DOHH2 (cell line): ENCODE measurements around the gene HACD3.

Experiments
- CTCF ChIP-seq: fragments of 200-600 bp; sonication (generic); IDR thresholded peaks from one replicate; pipeline ENCODE4 v1.5.1; 2014; ENCODE audit warnings: antibody characterized with exemption, mild to moderate bottlenecking, low read depth, low read length; ENCODE audit not compliant: poor library complexity, severe bottlenecking
- EZH2phosphoT487 ChIP-seq: fragments of 200-600 bp; sonication (generic); IDR thresholded peaks from 2 replicates; pipeline ENCODE4 v1.6.1; 2017; ENCODE audit warnings: borderline replicate concordance, mild to moderate bottlenecking, antibody characterized with exemption, low read length, moderate library complexity, mixed read lengths

DNA sequence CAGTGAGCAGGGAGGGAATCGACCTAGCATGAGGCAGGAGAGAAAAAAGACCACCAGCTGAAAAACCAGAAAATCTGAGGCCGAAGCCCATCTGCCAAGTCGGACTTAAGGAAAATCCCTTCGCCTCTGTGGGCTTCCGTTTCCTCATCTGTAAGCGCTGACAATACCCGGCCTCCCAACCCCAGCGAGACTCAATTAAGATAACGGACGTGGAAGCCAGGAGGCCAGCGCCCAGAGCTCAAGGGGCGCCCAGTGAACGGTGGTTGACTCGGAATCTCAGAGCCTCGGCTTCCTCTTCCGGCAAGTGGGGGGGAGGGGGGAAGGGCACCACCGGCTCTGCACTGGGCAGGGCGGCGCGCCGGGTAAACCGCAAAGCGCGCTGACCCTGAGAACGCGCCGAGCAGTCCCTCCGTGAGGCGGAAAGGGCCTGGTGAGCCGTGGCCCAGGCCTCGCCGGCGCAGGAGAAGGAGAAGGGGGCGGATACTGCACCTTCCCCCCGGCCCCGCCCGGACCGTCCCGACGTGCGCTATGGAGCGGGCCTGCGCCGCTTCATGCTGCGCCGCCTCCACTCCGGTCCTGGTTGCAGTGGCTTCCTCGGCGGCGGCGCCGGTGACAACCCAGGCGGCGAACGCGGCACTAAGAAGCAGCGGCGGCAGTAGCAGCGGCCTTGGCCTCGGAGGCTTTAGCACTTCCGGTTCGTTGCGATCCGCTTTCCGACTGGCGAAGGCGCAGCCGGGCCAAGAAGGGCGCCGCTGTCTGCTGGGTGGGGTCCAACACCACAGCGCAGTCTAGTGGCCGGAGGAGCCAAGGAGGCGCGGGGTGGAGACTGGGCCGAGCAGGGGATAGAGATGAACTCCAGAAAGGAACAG is 13.0 kb upstream of the HACD3 start, which contains the start of gene DPP8:
- TF ChIP-seq CTCF: peak; percentile 98
- no peak for TF ChIP-seq EZH2phosphoT487
